Fibroblast of villous mesenchyme (primary cell): Measurements from ENCODE around the gene C16orf95. TPM values are rescaled to one million over a fixed set of nuclear protein-coding genes. Genes with fewer than 3 reads are reported as not detected.

Source experiments
- DNase-seq: peaks from one replicate; pipeline ENCODE4 v3.0.0-alpha.2; 2010; ENCODE audit warnings: low read depth
- H3K4me3 ChIP-seq: 2 replicates; pipeline ENCODE4 v1.5.1; 2011; ENCODE audit warnings: low read depth, mild to moderate bottlenecking, low read length
- CTCF ChIP-seq: IDR thresholded peaks from 2 replicates; pipeline ENCODE4 v1.5.1; 2012; ENCODE audit warnings: low read depth, mild to moderate bottlenecking, low read length; ENCODE audit not compliant: insufficient read depth
- total RNA-seq: library from RNA; depleted of rRNA; stranded (reverse); fragments of >200 nt; gene quantifications from 2 replicates; pipeline ENCODE4 v1.2.3, GENCODE V29; 2012

The C16orf95 gene
- total RNA-seq, 1 donor = 4.7 TPM

DNA sequence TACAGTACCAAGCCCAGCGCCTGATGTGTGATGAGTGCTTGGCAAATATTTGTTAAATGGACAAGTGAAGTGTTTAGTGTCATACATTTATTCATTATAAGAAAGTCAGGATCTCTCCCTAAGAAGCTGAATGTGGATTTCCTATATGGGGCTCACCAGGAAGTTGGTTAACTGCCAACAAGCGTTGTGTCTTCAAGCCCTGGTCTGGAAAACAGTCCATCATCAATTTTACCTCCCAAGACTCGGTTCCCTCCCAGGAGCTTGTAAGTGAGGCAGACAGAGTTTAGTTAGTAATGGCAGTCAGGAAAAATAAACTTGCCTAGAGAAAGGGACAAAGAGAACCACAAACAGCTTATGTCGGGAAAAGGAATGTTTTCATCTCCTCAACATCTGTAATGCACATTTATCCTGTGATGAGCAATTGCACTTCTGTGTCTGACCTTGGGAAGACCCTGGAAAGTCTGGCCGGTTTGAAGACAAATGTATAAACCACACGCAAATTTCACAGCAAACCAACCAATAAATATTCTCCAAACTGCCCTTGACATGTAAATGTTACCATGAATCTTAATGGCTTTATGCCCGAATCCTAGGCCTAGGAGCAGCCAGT, 28.3 kb downstream of the C16orf95 start:
- peak; percentile 73 for DNase-seq
- no peak for TF ChIP-seq CTCF
- no peak overlapping the region for H3K4me3 ChIP-seq

DNA sequence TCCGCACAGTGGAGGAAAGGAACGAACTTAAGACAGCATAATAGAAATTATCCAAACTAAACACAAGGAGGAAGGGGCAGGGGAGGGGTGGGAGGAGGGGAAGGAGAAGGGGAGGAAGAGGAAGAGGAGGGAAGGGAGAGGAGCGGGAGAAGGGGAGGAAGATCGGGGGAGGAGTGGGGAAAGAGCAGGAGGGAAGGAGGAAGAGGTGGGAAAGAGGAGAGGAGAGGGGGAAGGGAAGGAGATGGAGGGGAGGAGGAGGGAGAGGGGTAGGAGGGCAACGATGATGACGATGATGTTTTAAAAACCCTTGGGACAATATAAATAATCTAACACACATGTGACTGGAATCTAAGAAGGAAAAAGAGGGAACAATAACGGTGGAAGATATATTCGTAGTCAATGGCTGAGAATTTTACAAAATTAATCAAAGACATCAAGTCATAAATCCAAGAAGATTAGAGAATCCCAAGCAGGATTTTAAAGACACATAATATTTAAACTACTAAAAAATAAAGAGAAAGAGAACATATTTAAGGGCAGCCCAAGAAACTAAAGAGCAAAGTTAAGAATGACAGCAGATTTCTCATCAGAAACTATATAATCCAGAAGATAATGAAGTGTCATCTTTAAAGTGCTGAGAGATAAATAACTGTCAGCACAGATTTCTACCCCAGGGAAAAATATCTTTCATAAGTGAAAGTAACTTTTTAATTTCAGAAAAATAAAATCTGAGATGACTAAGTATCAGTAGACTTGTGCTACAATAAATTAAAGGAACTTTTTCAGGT, 30.2 kb downstream of the C16orf95 start:
- no peak for DNase-seq
- TF ChIP-seq CTCF = no peak

DNA sequence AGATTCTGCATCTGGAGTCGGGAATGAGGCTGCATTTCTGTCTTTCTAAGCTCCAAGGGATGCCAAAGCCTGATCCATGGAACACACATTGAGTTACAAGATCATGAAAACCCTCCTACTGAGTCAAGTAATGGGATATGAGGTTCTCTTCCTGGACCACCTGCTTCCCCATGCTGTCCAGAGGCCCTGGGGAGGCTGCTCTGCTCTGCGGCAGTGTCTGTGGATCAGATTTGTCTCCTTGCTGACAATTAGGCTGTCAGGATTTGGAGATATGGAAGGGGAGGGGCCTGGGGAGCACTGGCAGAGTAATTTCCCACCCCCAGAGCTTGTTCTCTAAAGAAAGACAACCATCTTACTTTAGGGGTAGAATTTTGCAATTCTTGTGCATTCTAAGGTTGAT, 33.0 kb downstream of the C16orf95 start:
- DNase-seq = no peak
- TF ChIP-seq CTCF = no peak
- no peak overlapping the region for H3K4me3 ChIP-seq

More for the DNA sequence above, 30.2 kb downstream of the C16orf95 start:
- H3K4me3 ChIP-seq = no peak overlapping the region

GRCh38 chr16:87279094-87279658, 38.0 kb downstream of the C16orf95 start:
- H3K4me3 ChIP-seq = no peak overlapping the region
- DNase-seq = no peak
- TF ChIP-seq CTCF = no peak

DNA sequence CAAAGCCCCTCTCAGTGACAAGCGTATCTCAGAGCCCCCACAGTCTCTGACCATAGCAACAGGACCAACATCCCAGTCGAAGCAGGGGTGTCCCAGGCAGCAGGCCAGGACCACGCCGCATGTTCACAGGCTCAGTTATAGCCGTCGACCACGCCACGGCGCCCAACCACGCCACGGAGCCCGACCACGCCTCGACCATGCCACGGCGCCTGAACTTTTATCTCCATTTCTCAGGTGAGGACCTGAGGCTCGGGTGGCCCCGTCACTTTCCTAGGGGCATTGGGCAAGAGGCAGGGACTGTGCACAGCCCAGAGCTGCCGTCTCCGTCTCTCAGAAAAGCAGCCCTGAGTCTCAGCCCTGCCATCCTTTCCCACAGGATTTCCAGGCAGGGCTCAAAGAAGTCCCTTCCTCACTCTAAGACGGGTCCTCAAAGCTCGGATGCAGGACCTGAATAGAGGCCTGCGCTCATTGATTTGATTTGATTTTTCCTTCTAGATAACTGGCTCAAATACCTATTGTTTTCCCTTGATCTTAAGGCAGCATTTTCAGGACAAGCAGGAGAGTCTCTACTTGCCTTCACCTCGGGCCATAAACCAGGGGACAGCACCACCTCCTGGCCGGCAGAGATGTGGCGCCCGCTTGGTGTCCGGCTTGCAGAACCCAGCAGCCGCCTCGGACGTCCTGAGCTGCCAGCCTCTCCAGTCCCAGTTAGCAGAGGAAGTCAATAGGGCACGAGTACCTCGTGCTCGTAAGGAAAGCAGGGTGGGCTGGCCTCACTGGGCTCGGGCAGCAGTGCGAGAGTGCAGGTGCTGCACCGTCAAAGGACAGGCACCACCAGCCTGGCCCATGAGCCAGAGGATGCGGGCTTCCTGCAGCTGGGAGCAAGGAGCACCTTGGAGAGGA, 38.8 kb downstream of the C16orf95 start:
- DNase-seq = peak; percentile 81
- peak; percentile 91 for TF ChIP-seq CTCF
- H3K4me3 ChIP-seq = no peak overlapping the region

GRCh38 chr16:87276924-87277323, 40.3 kb downstream of the C16orf95 start:
- TF ChIP-seq CTCF = no peak
- DNase-seq = no peak
- no peak overlapping the region for H3K4me3 ChIP-seq
